ENCODE measurements around the gene BRD7. TPM values are rescaled to one million over a fixed set of nuclear protein-coding genes. Genes with fewer than 3 reads are reported as not detected.

Gene BRD7
- total RNA-seq, 2 donors from 2014 or later: 56.9 to 63.5 TPM

DNA sequence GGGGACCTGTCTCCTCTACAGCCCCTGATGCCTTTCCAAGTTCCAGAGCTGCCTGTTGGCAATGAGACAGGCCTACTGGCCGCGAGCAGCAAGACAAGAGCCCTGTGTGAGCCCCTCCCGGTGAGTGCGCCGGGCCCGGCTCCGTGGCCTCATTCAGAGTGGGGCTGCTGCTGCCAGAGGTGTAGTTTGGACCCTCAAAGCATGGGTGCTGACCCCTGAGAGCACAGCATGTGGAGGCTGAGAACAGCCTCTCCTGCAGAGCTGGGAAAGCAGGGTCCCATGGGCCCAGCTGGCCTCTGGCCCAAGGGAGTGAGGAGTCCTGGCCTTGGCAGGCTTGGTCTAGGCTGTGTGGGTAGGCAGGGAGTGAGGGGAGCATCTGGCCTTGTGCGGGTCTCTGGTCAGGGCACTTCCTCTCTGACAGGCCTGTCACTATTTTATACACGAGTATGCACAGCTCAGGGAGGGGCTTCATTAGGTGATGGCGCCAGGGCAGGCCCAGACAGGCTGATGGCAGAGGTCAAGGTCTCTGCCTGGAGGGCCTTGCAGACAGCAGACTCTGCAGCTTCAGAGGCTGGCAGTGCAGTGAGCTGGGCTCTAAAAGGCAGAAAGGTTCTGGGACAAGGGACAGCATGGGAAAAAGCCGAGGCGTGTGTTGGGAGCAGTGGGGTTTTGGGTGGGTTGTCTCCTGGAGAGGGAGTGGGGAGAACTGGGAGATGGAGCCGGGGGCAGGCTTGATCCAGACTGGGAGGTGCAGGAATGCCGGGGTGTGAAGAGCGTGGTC is 59.1 kb downstream of the BRD7 start:
- Histone ChIP-seq H3K27ac (no peak overlapping the region), H3K4me3 (no peak overlapping the region), H3K27me3 (replicated peaks; ENCODE audit: insufficient read depth) (no peaks in the 10 kb centered on the region), H3K9me3 (no peaks in the 10 kb centered on the region), H3K4me1 (ENCODE audit: control insufficient read depth in 1 of 2, low read depth in 2 of 2) (peaks cover 5 to 10% of the 10 kb centered on the region in 2 donors), H3K36me3 (peaks cover 14% of the 10 kb centered on the region)
- TF ChIP-seq, protein P1, sequence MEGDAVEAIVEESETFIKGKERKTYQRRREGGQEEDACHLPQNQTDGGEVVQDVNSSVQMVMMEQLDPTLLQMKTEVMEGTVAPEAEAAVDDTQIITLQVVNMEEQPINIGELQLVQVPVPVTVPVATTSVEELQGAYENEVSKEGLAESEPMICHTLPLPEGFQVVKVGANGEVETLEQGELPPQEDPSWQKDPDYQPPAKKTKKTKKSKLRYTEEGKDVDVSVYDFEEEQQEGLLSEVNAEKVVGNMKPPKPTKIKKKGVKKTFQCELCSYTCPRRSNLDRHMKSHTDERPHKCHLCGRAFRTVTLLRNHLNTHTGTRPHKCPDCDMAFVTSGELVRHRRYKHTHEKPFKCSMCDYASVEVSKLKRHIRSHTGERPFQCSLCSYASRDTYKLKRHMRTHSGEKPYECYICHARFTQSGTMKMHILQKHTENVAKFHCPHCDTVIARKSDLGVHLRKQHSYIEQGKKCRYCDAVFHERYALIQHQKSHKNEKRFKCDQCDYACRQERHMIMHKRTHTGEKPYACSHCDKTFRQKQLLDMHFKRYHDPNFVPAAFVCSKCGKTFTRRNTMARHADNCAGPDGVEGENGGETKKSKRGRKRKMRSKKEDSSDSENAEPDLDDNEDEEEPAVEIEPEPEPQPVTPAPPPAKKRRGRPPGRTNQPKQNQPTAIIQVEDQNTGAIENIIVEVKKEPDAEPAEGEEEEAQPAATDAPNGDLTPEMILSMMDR (IDR thresholded peaks at IDR 0.05): no peak
- no peak for ATAC-seq (ENCODE audit: insufficient number of reproducible peaks, low FRiP score, low read depth)
- no peak for DNase-seq (ENCODE audit: low spot score)

DNA sequence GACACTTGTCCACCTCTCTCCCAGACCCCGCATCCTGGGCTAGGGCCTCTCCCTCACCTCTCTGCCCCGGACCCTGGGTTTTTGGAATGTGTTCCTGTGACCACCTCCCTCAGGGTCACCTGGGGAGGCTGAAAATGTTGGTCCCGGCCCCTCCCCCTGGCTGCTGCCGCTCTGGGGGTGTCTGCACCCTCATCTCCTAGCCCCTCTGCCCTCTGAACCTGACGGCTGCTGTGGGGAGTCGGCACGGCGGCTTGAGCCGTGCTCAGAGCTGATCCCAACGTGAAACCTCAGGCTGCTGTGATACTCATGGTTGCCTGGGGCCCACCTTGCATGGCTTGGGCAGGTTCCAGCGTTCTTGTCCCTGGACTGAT is 59.6 kb downstream of the BRD7 start:
- ATAC-seq (ENCODE audit: insufficient number of reproducible peaks, low FRiP score, low read depth): no peak

DNA sequence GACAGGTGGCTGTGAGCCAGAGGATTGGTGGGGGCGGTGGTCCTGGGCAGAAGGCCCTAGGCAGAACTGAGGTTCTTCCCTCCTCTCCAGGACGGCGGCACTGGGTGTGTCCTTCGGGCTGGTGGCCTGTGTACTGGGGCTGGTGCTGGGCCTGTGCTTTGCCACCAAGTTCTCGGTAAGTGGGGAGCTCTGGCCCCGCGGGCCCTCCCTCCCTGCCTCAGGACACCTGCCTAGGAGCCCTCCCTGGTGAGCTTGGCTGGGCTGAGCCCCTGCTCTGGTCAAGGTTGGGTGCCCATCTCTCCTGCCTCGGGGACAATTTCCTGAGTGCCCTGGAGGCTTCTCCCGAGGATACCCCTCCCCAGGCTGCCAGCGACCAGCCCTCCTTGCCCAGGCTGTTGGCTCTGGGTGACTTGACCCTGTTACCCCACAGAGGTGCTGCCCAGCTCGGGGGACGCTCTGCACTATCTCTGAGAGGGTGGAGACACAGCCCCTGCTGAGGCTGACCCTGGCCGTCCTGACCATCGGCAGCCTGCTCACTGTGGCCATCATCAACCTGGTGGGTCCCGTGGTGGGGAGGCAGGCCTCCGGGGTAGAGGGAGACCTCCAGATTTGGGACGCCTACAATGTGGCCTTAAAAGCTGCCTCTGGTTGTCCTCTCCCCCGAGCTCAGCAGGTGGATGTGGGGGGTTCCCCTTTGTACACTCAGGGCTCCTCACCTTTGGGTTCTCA is 60.4 kb downstream of the BRD7 start:
- H3K4me1 ChIP-seq (ENCODE audit: control insufficient read depth in 1 of 2, low read depth in 2 of 2): peaks cover 5 to 10% of the 10 kb centered on the region in 2 donors
- H3K9me3 ChIP-seq: no peaks in the 10 kb centered on the region
- H3K27me3 ChIP-seq (replicated peaks; ENCODE audit: insufficient read depth): no peaks in the 10 kb centered on the region
- DNase-seq (ENCODE audit: low spot score) (no peak), ATAC-seq (ENCODE audit: insufficient number of reproducible peaks, low FRiP score, low read depth) (no peak)
- peaks cover 7% of the 10 kb centered on the region for H3K36me3 ChIP-seq
- no peak overlapping the region for H3K4me3 ChIP-seq
- no peak overlapping the region for H3K27ac ChIP-seq
- TF ChIP-seq, protein P1 (IDR thresholded peaks at IDR 0.05): no peak

More for the DNA sequence above, 59.6 kb downstream of the BRD7 start:
- TF ChIP-seq, protein P1 (IDR thresholded peaks at IDR 0.05): no peak
- H3K9me3 ChIP-seq: no peaks in the 10 kb centered on the region
- no peak overlapping the region for H3K27ac ChIP-seq
- H3K36me3 ChIP-seq: peaks cover 12% of the 10 kb centered on the region
- DNase-seq (ENCODE audit: low spot score): no peak
- no peaks in the 10 kb centered on the region for H3K27me3 ChIP-seq (replicated peaks; ENCODE audit: insufficient read depth)
- H3K4me3 ChIP-seq: no peak overlapping the region
- H3K4me1 ChIP-seq (ENCODE audit: control insufficient read depth in 1 of 2, low read depth in 2 of 2): peaks cover 5 to 10% of the 10 kb centered on the region in 2 donors

DNA sequence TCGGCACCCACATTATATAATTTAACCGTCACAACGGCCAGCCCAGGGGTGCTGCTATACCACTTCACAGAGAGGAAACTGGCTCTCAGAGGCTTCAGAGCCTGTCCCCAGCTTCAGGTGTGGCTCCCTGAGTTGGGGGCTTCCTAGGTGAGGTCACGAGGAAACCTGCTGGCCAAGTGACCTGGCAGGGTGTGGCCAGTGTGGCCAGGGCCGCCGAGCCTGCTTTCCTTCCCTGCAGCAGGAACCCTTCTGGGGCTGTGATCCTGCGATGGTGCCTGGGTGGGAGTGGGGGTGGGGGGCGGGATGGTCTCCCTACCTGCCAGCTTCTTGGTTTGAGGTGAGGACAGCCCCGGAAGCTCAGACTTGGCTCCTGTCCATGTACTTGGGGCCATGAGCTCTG is 62.5 kb downstream of the BRD7 start:
- peaks cover 5 to 10% of the 10 kb centered on the region in 2 donors for H3K4me1 ChIP-seq (ENCODE audit: control insufficient read depth in 1 of 2, low read depth in 2 of 2)
- no peaks in the 10 kb centered on the region for H3K9me3 ChIP-seq
- H3K27ac ChIP-seq: no peak overlapping the region
- no peaks in the 10 kb centered on the region for H3K27me3 ChIP-seq (replicated peaks; ENCODE audit: insufficient read depth)
- TF ChIP-seq, protein P1 (IDR thresholded peaks at IDR 0.05): no peak
- DNase-seq (ENCODE audit: low spot score) (no peak), ATAC-seq (ENCODE audit: insufficient number of reproducible peaks, low FRiP score, low read depth) (no peak)
- H3K4me3 ChIP-seq: no peak overlapping the region
- no peaks in the 10 kb centered on the region for H3K36me3 ChIP-seq

DNA sequence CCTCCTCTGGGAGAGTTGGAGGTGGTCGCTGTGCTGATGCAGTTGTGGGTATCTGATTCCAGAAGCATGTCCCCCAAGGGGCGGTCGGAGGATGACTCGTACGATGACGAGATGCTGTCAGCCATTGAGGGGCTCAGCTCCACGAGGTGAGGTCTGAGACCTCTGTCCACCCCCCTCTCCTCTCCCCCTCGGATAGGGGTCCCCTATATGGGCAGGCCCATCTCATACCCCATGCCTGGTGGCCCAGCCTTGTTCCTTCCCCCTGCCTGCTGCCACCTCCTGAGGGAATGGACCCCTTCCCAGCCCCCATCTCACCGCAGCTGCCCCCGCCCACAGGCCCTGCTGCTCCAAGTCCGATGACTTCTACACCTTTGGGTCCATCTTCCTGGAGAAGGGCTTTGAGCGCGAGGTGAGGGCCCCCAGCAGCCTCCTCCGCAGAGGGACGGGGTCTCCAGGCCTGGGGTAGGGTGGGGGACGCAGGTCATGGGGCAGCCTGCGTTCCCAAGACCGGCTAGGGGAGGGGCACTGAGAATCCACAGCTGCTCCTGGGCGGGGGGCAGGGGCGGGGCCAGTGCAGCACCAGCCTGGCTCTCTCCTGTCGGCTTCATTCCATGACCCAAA is 63.2 kb downstream of the BRD7 start:
- TF ChIP-seq, protein P1 (IDR thresholded peaks at IDR 0.05): no peak
- Histone ChIP-seq H3K27me3 (replicated peaks; ENCODE audit: insufficient read depth) (no peaks in the 10 kb centered on the region), H3K27ac (no peak overlapping the region), H3K36me3 (no peaks in the 10 kb centered on the region), H3K9me3 (no peaks in the 10 kb centered on the region), H3K4me1 (ENCODE audit: control insufficient read depth in 1 of 2, low read depth in 2 of 2) (peaks cover 5 to 10% of the 10 kb centered on the region in 2 donors), H3K4me3 (no peak overlapping the region)
- DNase-seq (ENCODE audit: low spot score) (no peak), ATAC-seq (ENCODE audit: insufficient number of reproducible peaks, low FRiP score, low read depth) (no peak)
